ENCODE results near the gene EVC. TPM values are rescaled to one million over a fixed set of nuclear protein-coding genes. Genes with fewer than 3 reads are reported as not detected.

Gene EVC
- total RNA-seq, 1 donor from 2014 or later, result 1.5 TPM

GRCh38 chr4:5747738-5748375, 36.9 kb downstream of the EVC start:
- intact Hi-C loops (cut with micrococcal nuclease), result no loop called here
- Mint-ChIP-seq H3K4me3 (no peak overlapping the region), H3K27me3 (ENCODE audit: insufficient read depth) (no peaks in the 10 kb centered on the region), H3K9me3 (peaks cover 4% of the 10 kb centered on the region), H3K36me3 (ENCODE audit: low read depth) (peaks cover 3% of the 10 kb centered on the region), H3K4me1 (ENCODE audit: low read depth) (no peaks in the 10 kb centered on the region), H3K27ac (no peak overlapping the region)
- DNase-seq (ENCODE audit: low spot score), result no peak

DNA sequence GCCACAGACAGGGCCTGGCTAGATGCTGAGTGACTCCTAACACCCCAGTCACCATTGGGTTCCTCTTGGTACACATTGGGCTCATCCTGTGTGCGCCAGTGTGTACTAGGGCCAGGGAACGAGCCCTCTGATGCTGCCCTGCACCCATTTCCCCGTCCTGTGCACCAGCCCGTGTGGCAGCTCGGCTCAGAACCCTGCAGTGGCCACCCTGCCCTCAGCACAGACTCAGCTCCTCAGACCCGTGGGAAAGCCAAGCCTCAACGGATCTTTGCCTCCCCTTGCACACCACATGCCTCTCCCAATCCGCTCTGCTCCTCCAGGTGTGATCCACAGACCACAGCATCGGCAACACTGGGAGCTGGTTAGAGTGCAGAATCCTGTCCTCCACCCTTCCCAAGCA, 38.6 kb downstream of the EVC start:
- intact Hi-C loops (cut with micrococcal nuclease), result no loop called here
- no peak overlapping the region for H3K4me3 Mint-ChIP-seq
- peaks cover 3% of the 10 kb centered on the region for H3K36me3 Mint-ChIP-seq (ENCODE audit: low read depth)
- H3K4me1 Mint-ChIP-seq (ENCODE audit: low read depth), result no peaks in the 10 kb centered on the region
- H3K27ac Mint-ChIP-seq, result no peak overlapping the region
- DNase-seq (ENCODE audit: low spot score), result no peak
- peaks cover 4% of the 10 kb centered on the region for H3K9me3 Mint-ChIP-seq
- no peaks in the 10 kb centered on the region for H3K27me3 Mint-ChIP-seq (ENCODE audit: insufficient read depth)

- no peak for DNase-seq (ENCODE audit: low spot score)
- peaks cover 3% of the 10 kb centered on the region for H3K36me3 Mint-ChIP-seq (ENCODE audit: low read depth)
- peaks cover 4% of the 10 kb centered on the region for H3K9me3 Mint-ChIP-seq
- no peak overlapping the region for H3K27ac Mint-ChIP-seq
- H3K4me3 Mint-ChIP-seq, result no peak overlapping the region
- H3K27me3 Mint-ChIP-seq (ENCODE audit: insufficient read depth), result no peaks in the 10 kb centered on the region
- intact Hi-C loops (cut with micrococcal nuclease), result no loop called here
- no peaks in the 10 kb centered on the region for H3K4me1 Mint-ChIP-seq (ENCODE audit: low read depth)
Measured at GRCh38 chr4:5750052-5750945, 39.3 kb downstream of the EVC start.

DNA sequence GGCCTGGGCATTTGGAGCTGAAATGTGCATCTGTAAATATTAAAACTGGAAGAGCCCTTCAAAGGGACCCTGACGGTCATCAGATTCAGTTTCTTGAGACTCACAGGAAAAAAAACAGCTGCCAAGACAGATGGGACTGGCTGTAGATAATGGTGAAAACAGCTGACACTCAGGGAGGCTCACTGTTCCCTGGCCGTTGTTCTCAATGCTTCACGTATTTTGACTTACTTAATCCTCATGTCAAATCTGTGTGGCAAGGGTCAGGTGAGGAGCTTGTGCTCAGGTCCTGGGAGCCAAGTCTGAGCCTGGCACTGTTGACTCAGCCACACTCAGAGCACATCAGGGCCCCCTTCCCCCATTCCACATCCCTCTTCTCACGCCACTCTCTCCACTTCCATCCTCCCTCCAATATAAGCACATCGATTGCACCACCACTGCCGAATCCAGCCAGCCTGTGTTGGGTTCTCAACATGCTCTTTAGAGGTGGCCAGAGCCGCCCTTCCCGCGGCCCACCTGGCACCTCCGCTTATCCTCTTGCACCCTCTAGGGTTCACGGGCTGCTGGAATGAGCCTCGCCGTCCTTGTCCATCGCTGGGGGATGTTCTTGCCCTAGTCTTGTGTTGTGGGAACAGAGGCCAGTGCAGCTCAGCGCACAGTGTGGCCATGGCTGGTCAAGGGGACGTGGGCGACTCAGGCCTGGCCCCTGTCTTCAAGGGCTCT, 40.1 kb downstream of the EVC start:
- intact Hi-C loops (cut with micrococcal nuclease), result no loop called here
- Mint-ChIP-seq H3K27me3 (ENCODE audit: insufficient read depth) (no peaks in the 10 kb centered on the region), H3K4me1 (ENCODE audit: low read depth) (no peaks in the 10 kb centered on the region), H3K9me3 (peaks cover 4% of the 10 kb centered on the region), H3K4me3 (no peak overlapping the region), H3K27ac (no peak overlapping the region), H3K36me3 (ENCODE audit: low read depth) (peaks cover 3% of the 10 kb centered on the region)
- no peak for DNase-seq (ENCODE audit: low spot score)

DNA sequence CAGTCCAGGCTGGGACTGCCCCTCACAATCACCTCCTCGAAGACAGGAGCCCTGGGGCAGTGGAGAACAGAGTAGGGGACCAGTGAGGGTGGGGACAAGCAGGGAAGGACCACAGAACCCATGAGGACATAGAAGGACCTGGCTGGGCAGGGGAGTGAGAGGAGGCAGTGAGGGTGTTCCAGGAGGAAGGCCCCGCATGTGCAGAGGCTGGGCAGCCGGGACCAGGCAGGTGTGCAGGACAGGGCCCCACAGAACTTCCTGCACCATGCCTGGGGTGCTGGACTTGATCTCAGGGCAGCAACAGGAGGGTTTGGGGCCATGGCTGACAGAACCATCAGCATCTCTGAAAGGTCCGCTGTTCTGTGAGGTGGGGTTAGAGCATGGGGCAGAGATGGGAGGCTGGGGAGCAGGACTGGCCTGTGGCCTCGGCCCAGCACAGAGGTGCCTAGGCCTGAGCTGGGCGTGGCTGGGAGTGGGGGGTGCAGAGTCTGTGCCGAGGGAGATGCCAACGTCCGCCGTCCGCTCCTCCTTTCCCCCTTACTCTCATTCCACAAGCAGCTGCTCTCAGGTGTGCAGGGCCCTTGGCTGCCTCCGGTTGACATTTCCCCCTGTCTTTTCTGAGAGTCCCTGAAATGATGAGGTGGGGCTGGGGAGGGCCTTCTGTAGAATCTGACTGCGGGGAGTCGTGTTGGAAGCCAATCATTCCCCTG, 40.8 kb downstream of the EVC start:
- Mint-ChIP-seq H3K4me1 (ENCODE audit: low read depth) (no peaks in the 10 kb centered on the region), H3K4me3 (no peak overlapping the region), H3K27ac (no peak overlapping the region), H3K9me3 (peaks cover under 1% of the 10 kb centered on the region), H3K27me3 (ENCODE audit: insufficient read depth) (no peaks in the 10 kb centered on the region), H3K36me3 (ENCODE audit: low read depth) (peaks cover under 1% of the 10 kb centered on the region)
- intact Hi-C loops (cut with micrococcal nuclease), result no loop called here
- no peak for DNase-seq (ENCODE audit: low spot score)

DNA sequence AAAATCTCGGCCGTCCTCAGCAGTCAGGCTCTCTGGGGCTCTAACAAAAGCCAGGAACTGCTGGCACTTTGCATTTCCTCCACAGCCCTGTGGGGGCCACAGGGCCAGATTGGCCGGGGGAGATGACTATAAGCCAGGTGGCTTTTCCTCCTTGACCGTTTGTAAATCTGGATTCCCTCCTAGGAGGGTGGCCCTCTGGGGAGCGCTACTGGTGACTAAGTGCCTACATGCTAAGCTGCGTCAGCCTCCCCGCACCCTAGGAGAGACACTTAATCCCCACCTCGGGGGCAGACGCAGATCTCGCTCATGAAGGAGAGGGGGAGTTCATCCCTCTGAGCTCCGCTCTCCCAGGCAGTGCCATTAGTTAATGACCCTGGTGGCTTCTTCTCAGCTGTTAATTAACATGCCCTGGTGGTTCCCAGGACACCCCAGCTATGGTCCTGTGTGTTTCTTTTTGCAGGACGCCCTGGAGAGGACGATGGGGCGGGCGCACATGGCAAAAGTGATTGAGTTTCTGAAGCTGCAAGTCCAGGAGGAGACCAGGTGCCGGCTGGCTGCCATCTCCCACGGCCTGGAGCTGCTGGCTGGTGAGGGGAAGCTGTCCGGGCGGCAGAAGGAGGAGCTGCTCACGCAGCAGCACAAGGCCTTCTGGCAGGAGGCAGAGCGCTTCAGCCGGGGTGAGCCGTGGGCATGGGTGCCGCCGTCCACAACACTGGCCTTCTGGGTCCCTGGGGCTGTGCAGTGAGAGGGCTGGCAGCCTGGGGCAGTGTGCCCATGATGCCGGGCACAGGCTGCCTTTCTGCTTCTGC, 41.6 kb downstream of the EVC start:
- H3K4me1 Mint-ChIP-seq (ENCODE audit: low read depth), result no peaks in the 10 kb centered on the region
- H3K27me3 Mint-ChIP-seq (ENCODE audit: insufficient read depth), result no peaks in the 10 kb centered on the region

GRCh38 chr4:5753366-5753765, 42.4 kb downstream of the EVC start:
- Mint-ChIP-seq H3K4me1 (ENCODE audit: low read depth) (peaks cover 3% of the 10 kb centered on the region), H3K36me3 (ENCODE audit: low read depth) (no peaks in the 10 kb centered on the region), H3K9me3 (no peaks in the 10 kb centered on the region), H3K27me3 (ENCODE audit: insufficient read depth) (no peaks in the 10 kb centered on the region), H3K4me3 (no peak overlapping the region), H3K27ac (no peak overlapping the region)
- DNase-seq (ENCODE audit: low spot score), result no peak
- intact Hi-C loops (cut with micrococcal nuclease), result no loop called here

More for the DNA sequence above, 41.6 kb downstream of the EVC start:
- Mint-ChIP-seq H3K27ac (no peak overlapping the region), H3K9me3 (no peaks in the 10 kb centered on the region), H3K4me3 (no peak overlapping the region), H3K36me3 (ENCODE audit: low read depth) (no peaks in the 10 kb centered on the region)
- intact Hi-C loops (cut with micrococcal nuclease), result no loop called here
- DNase-seq (ENCODE audit: low spot score), result no peak

DNA sequence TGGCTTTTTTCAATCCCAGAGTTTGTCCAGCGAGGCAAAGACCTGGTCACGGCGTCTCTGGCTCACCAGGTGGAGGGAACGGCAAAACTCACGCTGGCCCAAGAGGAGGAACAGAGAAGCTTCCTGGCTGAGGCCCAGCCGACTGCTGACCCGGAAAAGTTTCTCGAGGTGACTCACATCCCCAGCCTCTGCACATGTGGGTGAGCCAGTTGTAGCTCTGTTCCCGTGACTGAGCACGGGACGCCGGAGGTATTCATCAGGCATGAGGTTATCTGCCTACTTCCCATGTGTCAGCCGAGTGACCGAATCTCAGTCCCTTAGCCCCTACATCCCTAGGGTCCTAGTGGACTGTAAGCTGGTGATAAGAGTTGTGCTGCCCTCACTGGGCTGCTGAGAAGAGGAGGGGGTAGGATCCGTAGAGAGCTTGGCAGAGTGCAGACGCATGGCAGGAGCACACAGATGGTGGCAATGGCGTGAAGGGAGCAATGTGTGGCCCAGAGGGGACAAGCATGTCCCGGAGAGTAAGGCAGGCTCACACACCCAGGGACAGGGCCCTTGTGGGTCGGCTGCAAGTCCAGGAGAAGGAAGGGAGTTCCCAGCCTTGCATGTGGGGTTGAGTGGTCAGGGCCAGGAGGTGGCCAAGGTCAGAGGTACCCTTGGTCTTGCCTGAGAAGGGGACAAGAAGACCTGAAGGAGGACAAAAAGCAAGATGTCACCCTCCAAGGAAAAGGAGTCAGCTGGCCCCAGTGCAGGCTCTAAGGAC, 42.9 kb downstream of the EVC start:
- Mint-ChIP-seq H3K27me3 (ENCODE audit: insufficient read depth) (no peaks in the 10 kb centered on the region), H3K36me3 (ENCODE audit: low read depth) (no peaks in the 10 kb centered on the region), H3K9me3 (no peaks in the 10 kb centered on the region), H3K4me3 (no peak overlapping the region), H3K27ac (no peak overlapping the region), H3K4me1 (ENCODE audit: low read depth) (peaks cover 9% of the 10 kb centered on the region)
- no peak for DNase-seq (ENCODE audit: low spot score)
- intact Hi-C loops (cut with micrococcal nuclease), result no loop called here

GRCh38 chr4:5754529-5754881, 43.5 kb downstream of the EVC start:
- Mint-ChIP-seq H3K36me3 (ENCODE audit: low read depth) (no peaks in the 10 kb centered on the region), H3K4me1 (ENCODE audit: low read depth) (peaks cover 10% of the 10 kb centered on the region), H3K4me3 (no peak overlapping the region), H3K27ac (no peak overlapping the region), H3K27me3 (ENCODE audit: insufficient read depth) (no peaks in the 10 kb centered on the region), H3K9me3 (no peaks in the 10 kb centered on the region)
- DNase-seq (ENCODE audit: low spot score), result no peak
- intact Hi-C loops (cut with micrococcal nuclease), result no loop called here

DNA sequence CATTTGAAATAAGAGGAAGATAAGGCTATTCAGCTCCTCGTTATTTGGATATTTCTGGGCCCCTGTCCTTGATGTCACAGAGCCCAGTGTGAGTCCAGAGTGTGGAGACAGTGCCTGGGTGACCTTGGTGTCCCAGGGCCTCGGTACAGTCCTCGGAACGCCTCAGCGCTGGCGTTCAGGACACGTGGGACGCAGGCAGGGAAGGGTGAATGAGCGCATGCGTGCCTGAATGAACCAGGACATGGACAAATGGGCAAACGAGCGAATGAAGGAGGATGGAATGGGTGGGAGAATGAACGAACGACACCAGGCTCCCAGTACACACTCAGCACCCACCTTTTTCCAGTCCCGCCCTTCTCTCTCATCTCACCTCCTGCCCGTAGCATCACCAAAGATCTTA, 44.2 kb downstream of the EVC start:
- Mint-ChIP-seq H3K4me1 (ENCODE audit: low read depth) (peaks cover 10% of the 10 kb centered on the region), H3K9me3 (no peaks in the 10 kb centered on the region), H3K27ac (no peak overlapping the region), H3K36me3 (ENCODE audit: low read depth) (no peaks in the 10 kb centered on the region), H3K27me3 (ENCODE audit: insufficient read depth) (no peaks in the 10 kb centered on the region), H3K4me3 (no peak overlapping the region)
- intact Hi-C loops (cut with micrococcal nuclease), result loop anchor here (5.0 kb wide), 1 partner anchor 107 kb away; no protein-coding TSS in a partner anchor
- DNase-seq (ENCODE audit: low spot score), result no peak

DNA sequence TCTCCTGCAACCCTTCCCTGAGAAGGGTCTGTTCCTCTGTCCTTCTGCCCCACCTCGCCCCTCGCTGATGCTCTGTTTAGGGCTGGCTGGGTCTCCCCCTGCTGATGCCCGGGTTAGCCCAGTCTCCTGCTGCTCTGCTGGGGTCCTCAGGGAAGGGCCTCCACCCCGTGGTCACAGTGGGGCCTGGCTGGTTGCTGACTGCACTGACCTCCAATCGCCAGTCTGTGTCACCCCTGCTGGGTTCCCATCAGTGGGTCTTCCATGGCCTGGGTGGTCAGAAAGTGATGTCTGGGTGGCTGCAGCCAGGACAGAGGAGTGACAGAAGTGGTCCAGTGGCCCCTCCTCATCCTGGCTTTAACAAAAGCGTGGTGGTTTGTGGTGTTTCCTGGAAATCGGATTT, 44.7 kb downstream of the EVC start:
- no peaks in the 10 kb centered on the region for H3K27me3 Mint-ChIP-seq (ENCODE audit: insufficient read depth)
- H3K4me1 Mint-ChIP-seq (ENCODE audit: low read depth), result peaks cover 10% of the 10 kb centered on the region
- no peaks in the 10 kb centered on the region for H3K36me3 Mint-ChIP-seq (ENCODE audit: low read depth)
- intact Hi-C loops (cut with micrococcal nuclease), result loop anchor here (5.0 kb wide), 1 partner anchor 107 kb away; no protein-coding TSS in a partner anchor
- H3K9me3 Mint-ChIP-seq, result no peaks in the 10 kb centered on the region
- H3K27ac Mint-ChIP-seq, result no peak overlapping the region
- H3K4me3 Mint-ChIP-seq, result no peak overlapping the region
- no peak for DNase-seq (ENCODE audit: low spot score)

All from activated T-helper 1 cell treated with anti-CD3 and anti-CD28 coated beads, Interleukin-12 subunit alpha, Interleukin-12 subunit beta, Interleukin-2, Interleukin-4 antibody, amounts not matched to agents 30 ng/mL and 10 ng/mL and 1 ng/mL, durations not matched to agents 14 hours and 24 hours and 36 hours (primary cell).